T-helper 1 cell treated with Interleukin-12 subunit alpha and Interleukin-12 subunit beta and Interleukin-4 antibody, amounts not matched to agents 30 μg/mL and 1 μg/mL, for 36 hours (primary cell): Measurements from ENCODE around the gene PSKH1.

Experiments used
- H3K27ac Mint-ChIP-seq: one replicate; pipeline ENCODE4 v1.8.0; 2021; ENCODE audit warnings: mild to moderate bottlenecking, mixed read lengths
- H3K27me3 Mint-ChIP-seq: one replicate; pipeline ENCODE4 v1.8.0; 2021; ENCODE audit warnings: low read depth, mixed read lengths
- H3K36me3 Mint-ChIP-seq: one replicate; pipeline ENCODE4 v1.8.0; 2021; ENCODE audit warnings: low read depth, mixed read lengths
- H3K4me1 Mint-ChIP-seq: one replicate; pipeline ENCODE4 v1.8.0; 2021; ENCODE audit warnings: low read depth, mixed read lengths
- H3K4me3 Mint-ChIP-seq: one replicate; pipeline ENCODE4 v1.8.0; 2021; ENCODE audit warnings: mild to moderate bottlenecking, moderate library complexity, mixed read lengths
- H3K9me3 Mint-ChIP-seq: one replicate; pipeline ENCODE4 v1.8.0; 2021; ENCODE audit warnings: mixed read lengths

The PSKH1 gene

GRCh38 chr16:67892899-67893742 lies at the start of gene PSKH1:
Gene PSKH1 (plus strand): TSS chr16:67893254. CDS start chr16:67908750, 15,496 bp downstream.
- Mint-ChIP-seq H3K36me3 (peaks cover 2% of the 10 kb centered on the region), H3K9me3 (no peaks in the 10 kb centered on the region), H3K27ac (peak within 1 kb of the TSS; percentile 94), H3K27me3 (no peaks in the 10 kb centered on the region), H3K4me3 (peak within 1 kb of the TSS; percentile 95), H3K4me1 (peaks cover 20% of the 10 kb centered on the region)

GRCh38 chr16:67843343-67843765 lies 49.7 kb upstream of the PSKH1 start:
- H3K4me3 Mint-ChIP-seq = peak overlapping the region; percentile 89
- no peaks in the 10 kb centered on the region for H3K9me3 Mint-ChIP-seq
- no peaks in the 10 kb centered on the region for H3K27me3 Mint-ChIP-seq
- H3K36me3 Mint-ChIP-seq = peaks cover 4% of the 10 kb centered on the region
- peaks cover 38% of the 10 kb centered on the region for H3K4me1 Mint-ChIP-seq
- peak overlapping the region; percentile 95 for H3K27ac Mint-ChIP-seq

GRCh38 chr16:67844497-67844896 lies 48.6 kb upstream of the PSKH1 start:
- H3K4me1 Mint-ChIP-seq = peaks cover 41% of the 10 kb centered on the region
- peak overlapping the region; percentile 62 for H3K27ac Mint-ChIP-seq
- H3K27me3 Mint-ChIP-seq = no peaks in the 10 kb centered on the region
- peaks cover 4% of the 10 kb centered on the region for H3K36me3 Mint-ChIP-seq
- peak overlapping the region; percentile 89 for H3K4me3 Mint-ChIP-seq
- H3K9me3 Mint-ChIP-seq = no peaks in the 10 kb centered on the region

GRCh38 chr16:67845291-67846062 lies 47.6 kb upstream of the PSKH1 start:
- no peaks in the 10 kb centered on the region for H3K27me3 Mint-ChIP-seq

GRCh38 chr16:67846063-67846319 lies 47.1 kb upstream of the PSKH1 start:
- peaks cover 6% of the 10 kb centered on the region for H3K36me3 Mint-ChIP-seq
- no peaks in the 10 kb centered on the region for H3K9me3 Mint-ChIP-seq
- H3K4me3 Mint-ChIP-seq = peak overlapping the region; percentile 94
- peak overlapping the region; percentile 95 for H3K27ac Mint-ChIP-seq
- H3K4me1 Mint-ChIP-seq = peaks cover 41% of the 10 kb centered on the region
- no peaks in the 10 kb centered on the region for H3K27me3 Mint-ChIP-seq

More at GRCh38 chr16:67845291-67846062, 47.6 kb upstream of the PSKH1 start:
- Mint-ChIP-seq H3K27ac (peak overlapping the region; percentile 95), H3K4me1 (peaks cover 41% of the 10 kb centered on the region), H3K36me3 (peaks cover 6% of the 10 kb centered on the region), H3K9me3 (no peaks in the 10 kb centered on the region), H3K4me3 (peak overlapping the region; percentile 94)

- H3K9me3 Mint-ChIP-seq = no peaks in the 10 kb centered on the region
- peaks cover 6% of the 10 kb centered on the region for H3K36me3 Mint-ChIP-seq
- H3K4me1 Mint-ChIP-seq = peaks cover 40% of the 10 kb centered on the region
- H3K27me3 Mint-ChIP-seq = no peaks in the 10 kb centered on the region
- peak within 1 kb of the TSS; percentile 94 for H3K4me3 Mint-ChIP-seq
- peak within 1 kb of the TSS; percentile 95 for H3K27ac Mint-ChIP-seq
These were observed 46.6 kb upstream of the PSKH1 start, which contains the start of gene NUTF2 for GRCh38 chr16:67846320-67847063. Gene NUTF2 (plus strand): TSS chr16:67846933. CDS start chr16:67865131, 18,198 bp downstream.

- peak within 1 kb of the TSS; percentile 95 for H3K27ac Mint-ChIP-seq
- H3K4me3 Mint-ChIP-seq = peak within 1 kb of the TSS; percentile 94
- H3K4me1 Mint-ChIP-seq = peaks cover 36% of the 10 kb centered on the region
- H3K36me3 Mint-ChIP-seq = peaks cover 6% of the 10 kb centered on the region
- no peaks in the 10 kb centered on the region for H3K9me3 Mint-ChIP-seq
- no peaks in the 10 kb centered on the region for H3K27me3 Mint-ChIP-seq
These were observed 45.8 kb upstream of the PSKH1 start, which contains the start of gene CENPT for GRCh38 chr16:67847064-67847861. Gene CENPT (minus strand): TSS chr16:67847693. CDS start chr16:67833859, 13,834 bp downstream.

- no peaks in the 10 kb centered on the region for H3K9me3 Mint-ChIP-seq
- H3K27ac Mint-ChIP-seq = peak overlapping the region; percentile 82
- H3K4me1 Mint-ChIP-seq = peaks cover 33% of the 10 kb centered on the region
- peaks cover 6% of the 10 kb centered on the region for H3K36me3 Mint-ChIP-seq
- H3K4me3 Mint-ChIP-seq = peak overlapping the region; percentile 90
- no peaks in the 10 kb centered on the region for H3K27me3 Mint-ChIP-seq
These were observed 44.9 kb upstream of the PSKH1 start for GRCh38 chr16:67848118-67848517.

GRCh38 chr16:67853670-67854069 lies 39.4 kb upstream of the PSKH1 start:
- no peak overlapping the region for H3K27ac Mint-ChIP-seq
- H3K9me3 Mint-ChIP-seq = no peaks in the 10 kb centered on the region
- peaks cover 9% of the 10 kb centered on the region for H3K4me1 Mint-ChIP-seq
- peaks cover 3% of the 10 kb centered on the region for H3K36me3 Mint-ChIP-seq
- no peak overlapping the region for H3K4me3 Mint-ChIP-seq
- no peaks in the 10 kb centered on the region for H3K27me3 Mint-ChIP-seq

GRCh38 chr16:67855789-67856188 lies 37.3 kb upstream of the PSKH1 start:
- H3K9me3 Mint-ChIP-seq = no peaks in the 10 kb centered on the region
- peaks cover 10% of the 10 kb centered on the region for H3K4me1 Mint-ChIP-seq
- H3K27ac Mint-ChIP-seq = no peak overlapping the region
- H3K27me3 Mint-ChIP-seq = no peaks in the 10 kb centered on the region
- no peaks in the 10 kb centered on the region for H3K36me3 Mint-ChIP-seq
- H3K4me3 Mint-ChIP-seq = no peak overlapping the region

- Mint-ChIP-seq H3K27ac (no peak overlapping the region), H3K27me3 (no peaks in the 10 kb centered on the region), H3K4me1 (peaks cover 16% of the 10 kb centered on the region), H3K36me3 (peaks cover 6% of the 10 kb centered on the region), H3K9me3 (no peaks in the 10 kb centered on the region), H3K4me3 (no peak overlapping the region)
These were observed 36.0 kb upstream of the PSKH1 start for GRCh38 chr16:67856927-67857546.

- Mint-ChIP-seq H3K9me3 (no peaks in the 10 kb centered on the region), H3K4me1 (peaks cover 16% of the 10 kb centered on the region), H3K27ac (no peak overlapping the region)
These were observed 35.4 kb upstream of the PSKH1 start for GRCh38 chr16:67857547-67858233.

GRCh38 chr16:67858500-67858899 lies 34.6 kb upstream of the PSKH1 start:
- Mint-ChIP-seq H3K9me3 (no peaks in the 10 kb centered on the region), H3K4me3 (no peak overlapping the region), H3K4me1 (peaks cover 16% of the 10 kb centered on the region), H3K36me3 (peaks cover 7% of the 10 kb centered on the region), H3K27ac (peak overlapping the region; percentile 6), H3K27me3 (no peaks in the 10 kb centered on the region)

More at GRCh38 chr16:67857547-67858233, 35.4 kb upstream of the PSKH1 start:
- Mint-ChIP-seq H3K36me3 (peaks cover 7% of the 10 kb centered on the region), H3K27me3 (no peaks in the 10 kb centered on the region), H3K4me3 (no peak overlapping the region)
